GM12874 (cell line): Measurements from ENCODE around the gene MROH7.

Experiments
- CTCF ChIP-seq: IDR thresholded peaks from 2 replicates; pipeline ENCODE4 v1.5.1; 2011; ENCODE audit warnings: low read depth, mild to moderate bottlenecking, control low read depth, low read length, moderate library complexity; ENCODE audit not compliant: insufficient read depth

Gene MROH7

GRCh38 chr1:54681358-54681757 lies 39.8 kb downstream of the MROH7 start:
- no peak for TF ChIP-seq CTCF

GRCh38 chr1:54683453-54683852 lies 41.9 kb downstream of the MROH7 start:
- no peak for TF ChIP-seq CTCF

- TF ChIP-seq CTCF: no peak
These were observed 43.8 kb downstream of the MROH7 start for GRCh38 chr1:54685335-54685905.

GRCh38 chr1:54686155-54686554 lies 44.6 kb downstream of the MROH7 start:
- no peak for TF ChIP-seq CTCF

- no peak for TF ChIP-seq CTCF
These were observed 53.2 kb downstream of the MROH7 start for GRCh38 chr1:54694771-54695170.

- TF ChIP-seq CTCF: no peak
These were observed 53.6 kb downstream of the MROH7 start for GRCh38 chr1:54695221-54695620.

GRCh38 chr1:54695764-54696163 lies 54.2 kb downstream of the MROH7 start:
- TF ChIP-seq CTCF: no peak
